ENCODE data around the gene SIK2.

GRCh38 chr11:111684251-111684650 lies 82.0 kb downstream of the SIK2 start:
- no peak for TF ChIP-seq CTCF (IDR thresholded peaks at IDR 0.05)
- TF ChIP-seq POLR2AphosphoS5 (IDR thresholded peaks at IDR 0.05): no peak
- no peak for TF ChIP-seq POLR2A (IDR thresholded peaks at IDR 0.05)
- TF ChIP-seq EP300 (IDR thresholded peaks at IDR 0.05): no peak
